ENCODE data around the gene FSTL3.

GRCh38 chr19:641702-642101 is 34.5 kb upstream of the FSTL3 start:
- TF ChIP-seq BCL11A (IDR thresholded peaks at IDR 0.05; ENCODE audit: low read depth, low read length) = no peak
- no peak for TF ChIP-seq GABPA (IDR thresholded peaks at IDR 0.05; ENCODE audit: low read depth)
- no peak for TF ChIP-seq CTCF (IDR thresholded peaks at IDR 0.05 in 2 of 3, conservative IDR thresholded peaks at IDR 0.05 in 1 of 3; ENCODE audit: control insufficient read depth in 2 of 3, extremely low read depth in 1 of 3, insufficient read depth in 1 of 3, low read depth in 3 of 3, low read length in 3 of 3)
- TF ChIP-seq YY1 (IDR thresholded peaks at IDR 0.05; ENCODE audit: low read depth, low read length) = no peak
- TF ChIP-seq NRF1 (conservative IDR thresholded peaks at IDR 0.05; ENCODE audit: low read depth, low read length) = no peak
- TF ChIP-seq RAD51 (IDR thresholded peaks at IDR 0.05) = no peak
- no peak for TF ChIP-seq SIN3A (IDR thresholded peaks at IDR 0.05; ENCODE audit: low read depth, low read length)
- TF ChIP-seq KDM1A (IDR thresholded peaks at IDR 0.05; ENCODE audit: borderline replicate concordance) = no peak
- no peak for TF ChIP-seq STAT3 (IDR thresholded peaks at IDR 0.05; ENCODE audit: low read depth, low read length)
- no peak for TF ChIP-seq POLR2AphosphoS5 (IDR thresholded peaks at IDR 0.05; ENCODE audit: low read length)
- TF ChIP-seq HDAC6 (IDR thresholded peaks at IDR 0.05; ENCODE audit: unreplicated experiment) = no peak

Measured in GM12878 (cell line).